Activated CD8-positive, alpha-beta memory T cell treated with anti-CD3 and anti-CD28 coated beads, Interleukin-2, amount 50 U/mL, for 1 hour (primary cell): Measurements from ENCODE around the gene PLK1.
"Not testable (repeated sequence)": the region's sequence is repeated elsewhere in the genome, so short reads cannot be mapped to it uniquely, and the experiment has no call there.

Experiments used
- DNase-seq: peaks from one replicate; pipeline ENCODE4 v3.0.0-alpha.2; 2020; ENCODE audit errors: extremely low read depth

PLK1 gene

GRCh38 chr16:23710008-23710407 is 31.3 kb downstream of the PLK1 start:
- no peak for DNase-seq

- DNase-seq = no peak
Measured at GRCh38 chr16:23710504-23710903, 31.8 kb downstream of the PLK1 start.

DNA sequence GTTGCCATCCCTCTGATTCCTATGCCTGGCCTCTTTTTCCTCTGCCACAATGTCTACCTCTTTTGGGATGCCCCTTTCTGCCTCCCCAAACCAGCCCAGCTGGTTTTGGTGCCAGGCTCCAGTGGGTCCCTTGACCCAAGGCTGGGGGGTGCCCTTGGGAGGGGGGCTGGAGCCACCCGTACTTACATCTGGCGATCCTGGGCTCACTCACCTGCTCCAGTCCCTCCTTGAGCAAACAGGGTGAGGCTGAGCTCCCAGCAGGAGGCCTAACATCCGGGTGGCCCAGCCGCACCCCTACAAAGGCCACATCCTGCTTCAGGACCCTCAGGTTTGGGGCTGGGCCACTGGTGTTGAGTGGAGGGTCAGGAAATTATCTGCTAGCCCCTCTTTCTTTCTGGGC is 33.1 kb downstream of the PLK1 start:
- DNase-seq = no peak

GRCh38 chr16:23712976-23713375 is 34.3 kb downstream of the PLK1 start, which contains the start of gene ERN2:
Gene ERN2 (minus strand): TSS chr16:23713222. CDS start chr16:23713187, 35 bp downstream.
- no peak for DNase-seq

DNA sequence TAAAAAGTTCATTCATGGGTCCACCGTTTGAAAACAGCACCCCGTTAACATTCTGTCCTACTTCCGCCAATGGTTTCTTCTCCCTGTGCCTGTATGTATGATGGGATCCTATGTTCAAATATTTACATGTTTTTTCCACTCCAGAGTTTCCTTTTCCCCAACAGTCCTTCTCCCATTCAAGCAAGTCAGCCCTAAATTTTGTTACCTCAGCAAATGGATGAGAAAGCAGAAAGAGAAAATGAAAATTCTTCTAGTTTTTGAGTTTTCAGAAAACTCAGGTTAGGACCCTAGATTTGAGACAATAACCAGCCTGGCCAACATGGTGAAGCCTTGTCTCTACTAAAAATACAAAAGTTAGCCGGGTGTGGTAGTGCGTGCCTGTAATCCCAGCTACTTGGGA is 37.8 kb downstream of the PLK1 start:
- DNase-seq = no peak

- DNase-seq = not testable (repeated sequence)
Measured at GRCh38 chr16:23722613-23723240, 44.0 kb downstream of the PLK1 start.

DNA sequence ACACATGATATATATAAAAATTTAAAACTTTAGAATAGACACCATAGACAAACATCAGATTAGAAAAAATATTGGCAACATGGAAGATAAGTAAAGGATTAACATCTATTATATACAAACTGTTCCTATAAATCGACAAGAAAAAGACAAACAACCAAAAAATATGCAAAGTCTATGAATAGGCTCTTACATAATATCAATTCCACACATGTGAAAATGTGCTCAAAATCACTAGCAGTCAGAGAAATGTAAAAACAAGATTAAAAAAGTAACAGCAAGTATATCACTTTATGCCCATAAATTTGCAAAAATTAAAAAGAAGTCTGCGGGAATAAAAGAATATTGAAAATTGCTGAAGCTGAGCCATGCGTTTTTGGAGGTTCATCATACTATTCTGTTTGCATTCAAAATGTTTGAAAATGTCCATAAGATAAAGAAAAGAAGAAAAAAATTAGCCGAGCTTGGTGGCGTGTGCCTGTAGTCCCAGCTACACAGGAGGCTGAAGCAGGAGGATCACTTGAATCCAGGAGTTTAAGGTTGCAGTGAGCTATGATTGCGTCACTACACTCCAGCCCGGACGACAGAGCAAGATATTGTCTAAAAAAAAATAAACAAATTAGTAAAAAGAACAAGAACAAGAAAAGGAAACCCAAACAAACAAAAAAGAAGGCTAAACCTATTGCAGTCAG is 45.6 kb downstream of the PLK1 start:
- DNase-seq = no peak

GRCh38 chr16:23724785-23725131 is 46.1 kb downstream of the PLK1 start:
- DNase-seq = no peak

DNA sequence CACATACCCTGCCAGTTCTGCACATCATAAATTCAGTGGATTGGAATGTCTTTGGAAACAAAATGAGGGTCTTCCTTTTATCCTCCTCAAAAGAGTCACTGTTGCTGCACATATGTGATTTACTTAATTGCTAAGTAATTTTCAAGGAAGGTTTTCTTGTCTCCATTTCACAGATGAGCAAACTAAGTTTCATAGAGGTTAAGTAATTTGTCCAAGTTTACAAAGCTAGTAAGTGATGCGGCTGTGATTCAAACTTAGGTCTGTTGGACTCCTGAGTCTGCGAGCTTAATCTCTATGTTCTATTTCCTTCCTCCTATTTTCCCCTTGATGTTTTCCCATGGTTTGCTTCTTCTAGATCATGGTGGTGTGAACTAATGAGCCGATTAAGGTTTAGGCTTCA is 48.0 kb downstream of the PLK1 start:
- no peak for DNase-seq

GRCh38 chr16:23728112-23728477 is 49.4 kb downstream of the PLK1 start:
- no peak for DNase-seq

GRCh38 chr16:23729503-23730424 is 51.1 kb downstream of the PLK1 start:
- no peak for DNase-seq

- DNase-seq = no peak
Measured at GRCh38 chr16:23734176-23734893, 55.6 kb downstream of the PLK1 start.

DNA sequence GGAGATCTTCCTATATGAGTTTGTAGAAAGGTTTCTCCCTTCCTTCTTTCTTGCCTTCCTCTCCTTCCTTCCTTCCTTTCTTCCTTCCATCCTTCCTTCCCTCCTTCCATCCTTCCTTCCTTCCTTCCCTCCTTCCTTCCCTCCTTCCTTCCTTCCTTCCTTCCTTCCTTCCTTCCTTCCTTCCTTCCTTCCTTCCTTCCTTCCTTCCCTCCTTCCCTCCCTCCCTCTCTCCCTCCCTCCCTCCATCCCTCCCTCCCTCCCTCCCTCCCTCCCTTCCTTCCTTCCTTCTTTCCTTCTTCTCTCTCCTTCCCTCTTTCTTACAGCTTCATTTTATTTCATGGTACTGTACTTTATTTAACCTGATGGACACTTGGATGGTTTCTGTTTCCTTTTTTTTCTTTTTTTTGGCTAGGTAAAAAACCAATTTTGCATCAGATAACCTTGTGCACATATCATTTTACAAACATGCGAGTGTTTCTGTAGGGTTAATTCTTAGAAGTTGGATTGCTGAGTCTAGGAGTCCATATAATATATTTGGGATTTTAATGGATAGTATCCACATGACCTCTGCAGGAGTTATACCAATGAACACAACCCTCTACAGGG is 58.8 kb downstream of the PLK1 start:
- DNase-seq = not testable (repeated sequence)

- DNase-seq = no peak
Measured at GRCh38 chr16:23739516-23739915, 60.8 kb downstream of the PLK1 start.
